ENCODE data around the gene NRL. TPM values are rescaled to one million over a fixed set of nuclear protein-coding genes. Genes with fewer than 3 reads are reported as not detected.

The NRL gene
- total and polyA plus RNA-seq, 9 of the 15 experiments (the other 6 are each of a cell fraction or from before 2014, with no cell fraction given): 0.07 to 2.7 (median 1.4) TPM; not detected in 1

- POLR2A ChIA-PET: no interaction called here
- in situ Hi-C loops (cut with MboI): no loop called here
Measured at GRCh38 chr14:24143511-24143910, 28.8 kb upstream of the NRL start.

More at GRCh38 chr14:24143511-24143910, 28.8 kb upstream of the NRL start:
- FAIRE-seq: no peak
- Histone ChIP-seq H3K27ac (ENCODE audit: extremely low read depth, low read depth, low read length) (no peak overlapping the region), H3K4me2 (ENCODE audit: insufficient read depth, low read length) (no peak overlapping the region), H3K4me3 (no peak overlapping the region), H3K9me1 (ENCODE audit: control insufficient read depth, insufficient read depth, low read length) (peaks cover 5% of the 10 kb centered on the region), H3K36me3 (ENCODE audit: control insufficient read depth, insufficient read depth, low read length) (peaks cover 39% of the 10 kb centered on the region; the same call in 2 of the 3 replicates), H3K4me1 (replicated peaks in 1 of 2; ENCODE audit: control insufficient read depth in 2 of 2, insufficient read depth in 2 of 2, low read length in 2 of 2) (peaks cover 32 to 47% of the 10 kb centered on the region in 2 experiments; a peak in 4 of 5 replicates), H4K20me1 (replicated peaks; ENCODE audit: control insufficient read depth, insufficient read depth, low read length) (no peaks in the 10 kb centered on the region; the same call in 1 of the 2 replicates), H3K79me2 (ENCODE audit: control insufficient read depth, insufficient read depth, low read length) (peaks cover 52% of the 10 kb centered on the region), H3K9ac (ENCODE audit: insufficient read depth in 1 of 2, low read depth in 2 of 2, low read length in 2 of 2) (no peak overlapping the region; a peak in 1 of 4 replicates), H3K27me3 (ENCODE audit: control insufficient read depth in 2 of 2, insufficient read depth in 2 of 2, low read length in 2 of 2) (no peaks in the 10 kb centered on the region), H2AFZ (ENCODE audit: low read depth, low read length) (no peak overlapping the region), H3K9me3 (replicated peaks; ENCODE audit: control insufficient read depth, insufficient read depth, low read depth, low read length) (no peaks in the 10 kb centered on the region)
- intact Hi-C loops (cut with micrococcal nuclease): loop anchor here (10.0 kb wide), 1 partner anchor 49 kb away; the partner anchor contains the start of gene PCK2
- BruUV-seq (replicated peaks): no TSS peak
- no peak for DNase-seq (ENCODE audit: extremely low read depth in 1 of 4, low spot score in 3 of 4)
- no peak for ATAC-seq
- 24% methylated on average over 2 of the region's 2 CpGs for WGBS (ENCODE audit: insufficient coverage, low coverage, missing lambda C conversion rate)
- no peak for TF ChIP-seq TEAD4 (IDR thresholded peaks at IDR 0.05; ENCODE audit: low read length)
- no peak for TF ChIP-seq TEAD4 (CRISPR knock-in tag; IDR thresholded peaks at IDR 0.05; ENCODE audit: borderline replicate concordance)
- no peak for TF ChIP-seq NCOA2 (IDR thresholded peaks at IDR 0.05; ENCODE audit: partially characterized antibody in 2 of 2)
- no peak for TF ChIP-seq NR2F6 (CRISPR knock-in tag; IDR thresholded peaks at IDR 0.05)
- no peak for TF ChIP-seq NONO (IDR thresholded peaks at IDR 0.05; ENCODE audit: low read depth in 2 of 2, low read length in 1 of 2)
- TF ChIP-seq ZNF551 (CRISPR knock-in tag; IDR thresholded peaks at IDR 0.05): no peak
- no peak for TF ChIP-seq ELF2 (CRISPR knock-in tag; IDR thresholded peaks at IDR 0.05)
- TF ChIP-seq, protein P1, sequence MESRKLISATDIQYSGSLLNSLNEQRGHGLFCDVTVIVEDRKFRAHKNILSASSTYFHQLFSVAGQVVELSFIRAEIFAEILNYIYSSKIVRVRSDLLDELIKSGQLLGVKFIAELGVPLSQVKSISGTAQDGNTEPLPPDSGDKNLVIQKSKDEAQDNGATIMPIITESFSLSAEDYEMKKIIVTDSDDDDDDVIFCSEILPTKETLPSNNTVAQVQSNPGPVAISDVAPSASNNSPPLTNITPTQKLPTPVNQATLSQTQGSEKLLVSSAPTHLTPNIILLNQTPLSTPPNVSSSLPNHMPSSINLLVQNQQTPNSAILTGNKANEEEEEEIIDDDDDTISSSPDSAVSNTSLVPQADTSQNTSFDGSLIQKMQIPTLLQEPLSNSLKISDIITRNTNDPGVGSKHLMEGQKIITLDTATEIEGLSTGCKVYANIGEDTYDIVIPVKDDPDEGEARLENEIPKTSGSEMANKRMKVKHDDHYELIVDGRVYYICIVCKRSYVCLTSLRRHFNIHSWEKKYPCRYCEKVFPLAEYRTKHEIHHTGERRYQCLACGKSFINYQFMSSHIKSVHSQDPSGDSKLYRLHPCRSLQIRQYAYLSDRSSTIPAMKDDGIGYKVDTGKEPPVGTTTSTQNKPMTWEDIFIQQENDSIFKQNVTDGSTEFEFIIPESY (CRISPR knock-in tag; IDR thresholded peaks at IDR 0.05): no peak
- no peak for TF ChIP-seq CBX2 (IDR thresholded peaks at IDR 0.05; ENCODE audit: insufficient read depth, low read length, poor library complexity, severe bottlenecking)
- TF ChIP-seq TCF7 (IDR thresholded peaks at IDR 0.05; ENCODE audit: borderline replicate concordance): no peak
- no peak for TF ChIP-seq DEAF1 (CRISPR knock-in tag; IDR thresholded peaks at IDR 0.05)
- no peak for TF ChIP-seq RNF2 (IDR thresholded peaks at IDR 0.05)
- TF ChIP-seq LARP7 (IDR thresholded peaks at IDR 0.05): no peak
- TF ChIP-seq BRF1 (IDR thresholded peaks at IDR 0.05; ENCODE audit: borderline replicate concordance, extremely low read depth, insufficient read length): no peak
- no peak for TF ChIP-seq BHLHE40 (IDR thresholded peaks at IDR 0.05; ENCODE audit: low read length)
- TF ChIP-seq NFIC (IDR thresholded peaks at IDR 0.05): no peak
- no peak for TF ChIP-seq YBX1 (IDR thresholded peaks at IDR 0.05)
- CTCF ChIA-PET (ENCODE audit: low intra/inter-chr PET ratio): no interaction called here
